Measurements from ENCODE around the gene CRAT. TPM values are rescaled to one million over a fixed set of nuclear protein-coding genes. Genes with fewer than 3 reads are reported as not detected.

CRAT gene
- total RNA-seq (2021; ENCODE audit: unreplicated experiment) (38.8 TPM), Bru-seq, nascent RNA (percentile 53 among the genes with signal in this experiment), BruChase-seq, experiment 1, labeled RNA remaining after a 2-hour chase (percentile 58 among the genes with signal in this experiment), BruChase-seq, experiment 2, labeled RNA remaining after a 6-hour chase (percentile 65 among the genes with signal in this experiment)
- polyA plus RNA-seq (2012; ENCODE audit: insufficient read length), result 71.7 TPM
- long read RNA-seq, transcript CRAT-201 (14 exons, 2,763 nt), result major isoform, 35 of 89 reads
- long read RNA-seq, transcript CRAT-207 (15 exons, 2,253 nt), result minor isoform, 11 of 89 reads
- long read RNA-seq, partial matches to known transcripts, result 29 of 89 reads
- long read RNA-seq, other reads (novel, unspliced or antisense), result 14 of 89 reads

DNA sequence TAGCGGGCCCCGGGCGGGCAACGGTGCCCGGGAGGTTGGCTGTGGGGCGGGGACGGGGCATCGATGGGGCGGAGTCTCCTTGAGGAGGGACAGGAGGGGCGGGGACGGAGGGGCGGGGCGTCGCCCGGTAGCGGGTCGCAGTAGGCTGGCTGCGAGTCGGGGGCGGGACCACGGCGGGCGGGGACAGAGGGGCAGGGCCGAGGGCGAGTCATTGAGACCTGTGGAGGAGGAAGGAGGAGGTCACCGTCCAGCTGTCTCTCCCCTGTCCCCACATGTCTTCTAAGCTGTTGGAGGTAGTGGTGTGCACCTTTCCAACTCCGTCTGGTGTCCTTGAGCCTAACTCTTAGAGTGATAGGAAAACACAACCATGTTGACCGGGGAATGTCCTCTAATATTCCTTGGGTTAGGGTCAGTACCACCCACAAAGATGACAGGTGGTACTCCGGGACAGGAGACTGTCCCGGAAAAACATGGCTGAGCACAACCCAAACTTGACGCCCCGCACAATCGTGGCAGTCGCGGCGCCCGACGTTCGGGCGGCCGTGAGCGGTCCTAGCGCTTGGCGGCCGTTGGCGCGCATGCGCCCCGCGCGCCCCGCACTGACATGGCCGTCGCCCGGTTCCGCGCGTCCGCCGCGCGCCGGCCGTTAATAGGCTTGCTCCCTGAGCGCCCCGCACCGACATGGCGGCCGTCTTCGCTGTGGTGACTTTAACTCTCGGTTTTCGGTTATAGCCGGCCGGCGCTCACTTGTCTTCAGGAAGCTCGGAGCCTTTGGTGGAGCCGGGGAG lies at the start of gene CRAT, which contains the start of gene PTPA:
Gene CRAT, minus strand, starts transcription at position 54 of the 788 bp plus-strand sequence. CDS start 284 bp downstream, outside the sequence.
Gene PTPA, plus strand, starts transcription at position 676 of the 788 bp plus-strand sequence. CDS start 186 bp downstream, outside the sequence.
- Histone ChIP-seq H3K9me3 (ENCODE audit: control insufficient read depth, insufficient read depth, low read depth, low read length) (no peaks in the 10 kb centered on the region), H3K27ac (ENCODE audit: low read length) (peak within 1 kb of the TSS; percentile 94), H3K4me3 (ENCODE audit: low read depth in 2 of 2, low read length in 2 of 2) (peak within 1 kb of the TSS; percentile 79 to 92), H3K4me1 (ENCODE audit: control insufficient read depth, insufficient read depth, low read length) (peaks cover 14% of the 10 kb centered on the region), H3K36me3 (ENCODE audit: control insufficient read depth, insufficient read depth, low read length) (peaks cover 6% of the 10 kb centered on the region; the same call in 1 of the 2 replicates), H3K27me3 (ENCODE audit: control insufficient read depth, insufficient read depth, low read length) (no peaks in the 10 kb centered on the region)
- TF ChIP-seq POLR2AphosphoS5 (IDR thresholded peaks at IDR 0.05; ENCODE audit: low read depth, low read length) (peak; percentile 89), SIN3A (IDR thresholded peaks at IDR 0.05; ENCODE audit: borderline replicate concordance, insufficient read depth, low read depth, low read length) (no peak)
- BruUV-seq (replicated peaks), result no TSS peak
- DNase-seq (ENCODE audit: low read depth, low spot score) (peak; percentile 55), ATAC-seq (peak; percentile 90)
- POLR2A ChIA-PET, result no interaction called here
- CTCF ChIA-PET, result no interaction called here
- intact Hi-C loops (cut with micrococcal nuclease; ENCODE audit: unreplicated experiment), result no loop called here
- in situ Hi-C loops (cut with HindIII; ENCODE audit: low pct_unique_long_range_greater_than_20kb, low sequenced_read_pairs), result no loop called here

DNA sequence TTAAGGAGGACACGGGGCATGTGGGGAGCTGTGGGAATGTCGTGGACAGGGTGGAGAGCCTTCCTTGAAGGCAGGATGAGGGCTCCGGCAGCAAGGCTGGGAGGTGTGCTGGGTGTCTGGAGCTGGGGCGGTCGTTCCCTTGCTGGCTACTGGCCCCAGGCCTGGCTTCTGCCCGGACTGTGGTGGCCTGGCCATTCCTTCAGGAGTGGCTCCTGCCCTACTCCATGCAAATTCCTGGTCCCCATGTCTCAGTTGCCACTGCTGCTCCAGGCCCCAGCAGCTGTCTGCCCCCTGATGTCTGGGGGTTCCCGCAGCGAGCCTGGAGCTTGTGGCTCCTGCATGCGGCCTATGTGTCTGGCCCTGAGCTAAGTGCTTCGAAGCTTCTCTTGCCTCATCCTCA lies 45.6 kb upstream of the CRAT start:
- in situ Hi-C loops (cut with HindIII; ENCODE audit: low pct_unique_long_range_greater_than_20kb, low sequenced_read_pairs), result no loop called here
- CTCF ChIA-PET, result no interaction called here

More for the DNA sequence above, 45.6 kb upstream of the CRAT start:
- no peak for ATAC-seq
- H3K4me3 ChIP-seq (ENCODE audit: low read depth in 2 of 2, low read length in 2 of 2), result no peak overlapping the region
- H3K36me3 ChIP-seq (ENCODE audit: control insufficient read depth, insufficient read depth, low read length), result no peaks in the 10 kb centered on the region
- H3K27me3 ChIP-seq (ENCODE audit: control insufficient read depth, insufficient read depth, low read length), result no peaks in the 10 kb centered on the region
- BruUV-seq (replicated peaks), result no TSS peak
- POLR2A ChIA-PET, result no interaction called here
- TF ChIP-seq TCF7L2 (IDR thresholded peaks at IDR 0.05; ENCODE audit: low read depth, low read length), result no peak
- TF ChIP-seq, protein P1, sequence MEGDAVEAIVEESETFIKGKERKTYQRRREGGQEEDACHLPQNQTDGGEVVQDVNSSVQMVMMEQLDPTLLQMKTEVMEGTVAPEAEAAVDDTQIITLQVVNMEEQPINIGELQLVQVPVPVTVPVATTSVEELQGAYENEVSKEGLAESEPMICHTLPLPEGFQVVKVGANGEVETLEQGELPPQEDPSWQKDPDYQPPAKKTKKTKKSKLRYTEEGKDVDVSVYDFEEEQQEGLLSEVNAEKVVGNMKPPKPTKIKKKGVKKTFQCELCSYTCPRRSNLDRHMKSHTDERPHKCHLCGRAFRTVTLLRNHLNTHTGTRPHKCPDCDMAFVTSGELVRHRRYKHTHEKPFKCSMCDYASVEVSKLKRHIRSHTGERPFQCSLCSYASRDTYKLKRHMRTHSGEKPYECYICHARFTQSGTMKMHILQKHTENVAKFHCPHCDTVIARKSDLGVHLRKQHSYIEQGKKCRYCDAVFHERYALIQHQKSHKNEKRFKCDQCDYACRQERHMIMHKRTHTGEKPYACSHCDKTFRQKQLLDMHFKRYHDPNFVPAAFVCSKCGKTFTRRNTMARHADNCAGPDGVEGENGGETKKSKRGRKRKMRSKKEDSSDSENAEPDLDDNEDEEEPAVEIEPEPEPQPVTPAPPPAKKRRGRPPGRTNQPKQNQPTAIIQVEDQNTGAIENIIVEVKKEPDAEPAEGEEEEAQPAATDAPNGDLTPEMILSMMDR (IDR thresholded peaks at IDR 0.05), result no peak
- no peak for TF ChIP-seq SIN3A (IDR thresholded peaks at IDR 0.05; ENCODE audit: borderline replicate concordance, insufficient read depth, low read depth, low read length)
- no peak for TF ChIP-seq POLR2AphosphoS5 (IDR thresholded peaks at IDR 0.05; ENCODE audit: low read depth, low read length)
- TF ChIP-seq, protein P2, sequence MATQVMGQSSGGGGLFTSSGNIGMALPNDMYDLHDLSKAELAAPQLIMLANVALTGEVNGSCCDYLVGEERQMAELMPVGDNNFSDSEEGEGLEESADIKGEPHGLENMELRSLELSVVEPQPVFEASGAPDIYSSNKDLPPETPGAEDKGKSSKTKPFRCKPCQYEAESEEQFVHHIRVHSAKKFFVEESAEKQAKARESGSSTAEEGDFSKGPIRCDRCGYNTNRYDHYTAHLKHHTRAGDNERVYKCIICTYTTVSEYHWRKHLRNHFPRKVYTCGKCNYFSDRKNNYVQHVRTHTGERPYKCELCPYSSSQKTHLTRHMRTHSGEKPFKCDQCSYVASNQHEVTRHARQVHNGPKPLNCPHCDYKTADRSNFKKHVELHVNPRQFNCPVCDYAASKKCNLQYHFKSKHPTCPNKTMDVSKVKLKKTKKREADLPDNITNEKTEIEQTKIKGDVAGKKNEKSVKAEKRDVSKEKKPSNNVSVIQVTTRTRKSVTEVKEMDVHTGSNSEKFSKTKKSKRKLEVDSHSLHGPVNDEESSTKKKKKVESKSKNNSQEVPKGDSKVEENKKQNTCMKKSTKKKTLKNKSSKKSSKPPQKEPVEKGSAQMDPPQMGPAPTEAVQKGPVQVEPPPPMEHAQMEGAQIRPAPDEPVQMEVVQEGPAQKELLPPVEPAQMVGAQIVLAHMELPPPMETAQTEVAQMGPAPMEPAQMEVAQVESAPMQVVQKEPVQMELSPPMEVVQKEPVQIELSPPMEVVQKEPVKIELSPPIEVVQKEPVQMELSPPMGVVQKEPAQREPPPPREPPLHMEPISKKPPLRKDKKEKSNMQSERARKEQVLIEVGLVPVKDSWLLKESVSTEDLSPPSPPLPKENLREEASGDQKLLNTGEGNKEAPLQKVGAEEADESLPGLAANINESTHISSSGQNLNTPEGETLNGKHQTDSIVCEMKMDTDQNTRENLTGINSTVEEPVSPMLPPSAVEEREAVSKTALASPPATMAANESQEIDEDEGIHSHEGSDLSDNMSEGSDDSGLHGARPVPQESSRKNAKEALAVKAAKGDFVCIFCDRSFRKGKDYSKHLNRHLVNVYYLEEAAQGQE (IDR thresholded peaks at IDR 0.05; ENCODE audit: insufficient read depth in 1 of 2, low read depth in 2 of 2, low read length in 1 of 2), result no peak
- H3K27ac ChIP-seq (ENCODE audit: low read length), result no peak overlapping the region
- no peaks in the 10 kb centered on the region for H3K9me3 ChIP-seq (ENCODE audit: control insufficient read depth, insufficient read depth, low read depth, low read length)
- no peaks in the 10 kb centered on the region for H3K4me1 ChIP-seq (ENCODE audit: control insufficient read depth, insufficient read depth, low read length)
- no peak for DNase-seq (ENCODE audit: low read depth, low spot score)
- intact Hi-C loops (cut with micrococcal nuclease; ENCODE audit: unreplicated experiment), result no loop called here
